Measurements from ENCODE around the gene ZFYVE28. TPM values are rescaled to one million over a fixed set of nuclear protein-coding genes. Genes with fewer than 3 reads are reported as not detected.

ZFYVE28 gene
- total RNA-seq, 3 donors from 2014 or later (not counting 1 experiment from before 2014, with no cell fraction given) = 85.4 to 107 (median 104) TPM

DNA sequence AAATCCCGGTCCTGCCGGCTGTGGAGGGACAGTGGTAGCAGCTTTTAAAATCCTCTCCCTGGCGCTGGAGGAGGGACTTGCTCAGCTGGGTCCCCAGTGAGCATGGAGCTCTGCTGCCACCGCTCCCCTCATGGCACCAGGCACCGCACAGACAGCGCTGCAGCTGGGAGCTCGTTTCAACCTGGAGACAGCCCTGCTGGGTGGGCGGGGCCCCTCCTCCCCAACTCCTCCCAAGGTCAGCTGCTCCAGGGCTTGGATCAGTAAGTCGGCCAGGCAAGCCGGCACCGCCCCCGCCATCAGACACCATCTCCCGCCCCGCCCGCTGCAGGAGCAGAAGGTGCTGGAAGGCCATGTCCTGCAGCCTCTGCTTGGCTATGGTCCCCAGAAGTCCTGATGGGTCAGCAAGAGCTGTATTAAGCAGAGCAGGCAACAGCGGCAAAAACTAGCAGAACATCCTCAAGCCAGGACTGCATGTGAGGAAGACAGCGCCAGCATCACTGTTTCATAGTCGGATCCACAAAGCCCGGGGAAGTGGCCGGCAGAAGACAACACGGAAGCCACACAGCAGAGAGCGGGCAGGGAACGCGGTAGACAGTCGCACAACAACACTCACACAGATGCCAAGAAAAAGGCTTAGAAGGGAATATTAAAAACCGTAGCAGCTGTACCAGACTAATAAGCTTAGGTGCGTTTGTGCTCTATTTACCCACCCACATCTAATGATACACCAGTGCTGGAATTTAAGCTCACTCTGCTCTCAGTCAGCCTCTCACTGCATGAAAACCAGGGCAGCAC, 16.2 kb downstream of the ZFYVE28 start:
- H3K4me3 ChIP-seq (ENCODE audit: low read length) = peak overlapping the region; percentile 26
- no peak overlapping the region for H3K27ac ChIP-seq (ENCODE audit: low read length)
- TF ChIP-seq, protein P1, sequence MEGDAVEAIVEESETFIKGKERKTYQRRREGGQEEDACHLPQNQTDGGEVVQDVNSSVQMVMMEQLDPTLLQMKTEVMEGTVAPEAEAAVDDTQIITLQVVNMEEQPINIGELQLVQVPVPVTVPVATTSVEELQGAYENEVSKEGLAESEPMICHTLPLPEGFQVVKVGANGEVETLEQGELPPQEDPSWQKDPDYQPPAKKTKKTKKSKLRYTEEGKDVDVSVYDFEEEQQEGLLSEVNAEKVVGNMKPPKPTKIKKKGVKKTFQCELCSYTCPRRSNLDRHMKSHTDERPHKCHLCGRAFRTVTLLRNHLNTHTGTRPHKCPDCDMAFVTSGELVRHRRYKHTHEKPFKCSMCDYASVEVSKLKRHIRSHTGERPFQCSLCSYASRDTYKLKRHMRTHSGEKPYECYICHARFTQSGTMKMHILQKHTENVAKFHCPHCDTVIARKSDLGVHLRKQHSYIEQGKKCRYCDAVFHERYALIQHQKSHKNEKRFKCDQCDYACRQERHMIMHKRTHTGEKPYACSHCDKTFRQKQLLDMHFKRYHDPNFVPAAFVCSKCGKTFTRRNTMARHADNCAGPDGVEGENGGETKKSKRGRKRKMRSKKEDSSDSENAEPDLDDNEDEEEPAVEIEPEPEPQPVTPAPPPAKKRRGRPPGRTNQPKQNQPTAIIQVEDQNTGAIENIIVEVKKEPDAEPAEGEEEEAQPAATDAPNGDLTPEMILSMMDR (IDR thresholded peaks at IDR 0.05) = no peak
- Mint-ChIP-seq H3K4me3 (peak overlapping the region; percentile 75), H3K27ac (peak overlapping the region; percentile 49 to 54), H3K27me3 (ENCODE audit: low read depth in 2 of 2) (no peaks in the 10 kb centered on the region), H3K9me3 (no peaks in the 10 kb centered on the region), H3K36me3 (no peaks in the 10 kb centered on the region), H3K4me1 (peaks cover 52 to 73% of the 10 kb centered on the region in 2 donors)
- intact Hi-C loops (cut with micrococcal nuclease) = no loop called here
- H3K9me3 ChIP-seq (ENCODE audit: control insufficient read depth, insufficient read depth, low read length) = no peaks in the 10 kb centered on the region
- ATAC-seq = peak; percentile 42 to 54 (median 52)
- no peaks in the 10 kb centered on the region for H3K36me3 ChIP-seq (ENCODE audit: control insufficient read depth, insufficient read depth, low read length)
- peak in 1 of 2 donors; percentile 33 for DNase-seq
- H3K4me1 ChIP-seq (ENCODE audit: control insufficient read depth, insufficient read depth, low read length) = peaks cover 32% of the 10 kb centered on the region
- H3K27me3 ChIP-seq (ENCODE audit: control insufficient read depth, insufficient read depth, low read length) = no peaks in the 10 kb centered on the region
- WGBS (ENCODE audit: insufficient coverage) = 13% methylated on average over 27 of the region's 27 CpGs

DNA sequence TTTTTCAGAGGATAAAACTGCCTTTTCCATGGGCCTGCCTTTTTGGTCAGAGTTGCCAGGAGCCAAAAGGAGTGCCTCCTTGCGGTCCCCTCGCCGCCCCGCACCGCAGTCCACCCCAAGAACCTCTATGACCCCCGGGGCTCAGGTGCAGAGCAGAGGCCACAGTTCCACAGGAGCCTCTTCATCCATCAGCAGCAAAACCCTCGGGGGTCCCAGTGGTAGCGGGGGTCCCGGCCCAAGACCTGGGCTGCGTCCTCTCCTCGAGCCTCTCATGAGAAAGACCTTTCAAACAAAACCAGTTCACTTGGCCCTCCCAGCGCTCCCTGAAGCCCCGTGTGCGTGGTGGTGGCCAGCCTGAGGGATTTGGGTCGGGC, 16.8 kb downstream of the ZFYVE28 start:
- no peak for DNase-seq
- Histone ChIP-seq H3K27me3 (ENCODE audit: control insufficient read depth, insufficient read depth, low read length) (no peaks in the 10 kb centered on the region), H3K4me1 (ENCODE audit: control insufficient read depth, insufficient read depth, low read length) (peaks cover 32% of the 10 kb centered on the region), H3K4me3 (ENCODE audit: low read length) (peak overlapping the region; percentile 26), H3K9me3 (ENCODE audit: control insufficient read depth, insufficient read depth, low read length) (no peaks in the 10 kb centered on the region), H3K27ac (ENCODE audit: low read length) (no peak overlapping the region), H3K36me3 (ENCODE audit: control insufficient read depth, insufficient read depth, low read length) (no peaks in the 10 kb centered on the region)
- 60% methylated on average over 15 of the region's 15 CpGs for WGBS (ENCODE audit: insufficient coverage)
- peaks cover 46 to 69% of the 10 kb centered on the region in 2 donors for H3K4me1 Mint-ChIP-seq
- TF ChIP-seq, protein P1 (IDR thresholded peaks at IDR 0.05) = no peak
- H3K27ac Mint-ChIP-seq = peak overlapping the region; percentile 49 to 54
- H3K27me3 Mint-ChIP-seq (ENCODE audit: low read depth in 2 of 2) = no peaks in the 10 kb centered on the region
- H3K9me3 Mint-ChIP-seq = no peaks in the 10 kb centered on the region
- intact Hi-C loops (cut with micrococcal nuclease) = no loop called here
- H3K36me3 Mint-ChIP-seq = no peaks in the 10 kb centered on the region
- ATAC-seq = peak in 1 of 3 donors; percentile 2
- H3K4me3 Mint-ChIP-seq = peak overlapping the region; percentile 75

DNA sequence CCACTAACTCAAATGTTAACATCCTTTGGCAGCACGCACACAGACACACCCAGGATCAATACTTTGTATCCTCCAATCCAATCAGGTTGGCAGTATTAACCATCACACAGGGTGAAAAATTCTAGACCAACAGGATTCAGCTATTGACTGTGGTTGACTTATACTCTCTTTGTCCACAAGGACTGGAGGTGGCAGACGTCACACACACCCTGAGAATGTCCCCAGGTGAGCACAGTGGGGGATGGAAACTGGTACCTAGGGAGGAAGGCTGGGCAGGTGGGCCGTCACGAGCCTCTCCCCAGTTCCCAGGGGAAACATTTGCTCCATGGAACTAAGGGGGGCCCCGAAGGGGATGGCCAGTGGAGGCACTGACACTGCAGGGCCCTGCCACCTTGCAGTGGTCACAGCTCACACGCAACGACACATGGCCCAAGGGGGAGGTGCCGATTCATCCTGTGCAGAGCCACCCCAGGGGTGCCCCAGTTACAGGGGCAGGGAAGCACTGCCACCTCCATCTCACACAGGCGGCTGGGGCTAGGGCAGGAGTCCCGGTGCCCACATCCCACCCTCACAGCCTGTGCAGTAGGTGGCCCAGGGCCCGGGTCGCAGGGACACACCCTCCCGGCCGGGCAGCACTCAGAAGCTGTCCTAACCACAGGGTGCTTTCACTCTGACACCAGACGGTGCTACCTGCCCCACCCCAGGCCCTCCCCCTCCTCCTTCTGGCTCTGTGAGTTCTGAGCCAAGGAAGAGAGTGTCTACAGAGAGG, 17.4 kb downstream of the ZFYVE28 start:
- H3K27me3 ChIP-seq (ENCODE audit: control insufficient read depth, insufficient read depth, low read length) = no peaks in the 10 kb centered on the region
- peaks cover 46 to 66% of the 10 kb centered on the region in 2 donors for H3K4me1 Mint-ChIP-seq
- no peaks in the 10 kb centered on the region for H3K36me3 Mint-ChIP-seq
- no peaks in the 10 kb centered on the region for H3K27me3 Mint-ChIP-seq (ENCODE audit: low read depth in 2 of 2)
- peak overlapping the region; percentile 75 for H3K4me3 Mint-ChIP-seq
- ATAC-seq (peak; percentile 59 to 70 (median 64)), DNase-seq (no peak)
- TF ChIP-seq, protein P1 (IDR thresholded peaks at IDR 0.05) = no peak
- WGBS (ENCODE audit: insufficient coverage) = 51% methylated on average over 15 of the region's 15 CpGs
- peak overlapping the region; percentile 49 to 70 for H3K27ac Mint-ChIP-seq
- intact Hi-C loops (cut with micrococcal nuclease) = no loop called here
- H3K36me3 ChIP-seq (ENCODE audit: control insufficient read depth, insufficient read depth, low read length) = no peaks in the 10 kb centered on the region
- H3K9me3 Mint-ChIP-seq = no peaks in the 10 kb centered on the region
- no peaks in the 10 kb centered on the region for H3K9me3 ChIP-seq (ENCODE audit: control insufficient read depth, insufficient read depth, low read length)
- H3K4me3 ChIP-seq (ENCODE audit: low read length) = no peak overlapping the region
- no peak overlapping the region for H3K27ac ChIP-seq (ENCODE audit: low read length)
- peaks cover 32% of the 10 kb centered on the region for H3K4me1 ChIP-seq (ENCODE audit: control insufficient read depth, insufficient read depth, low read length)

Measured in natural killer cell (primary cell).